OCI-LY3 (cell line): ENCODE results near the gene UGT1A9.

Source experiments
- EZH2phosphoT487 ChIP-seq: fragments of 200-600 bp; shearing (Covaris generic); IDR thresholded peaks from 2 replicates; pipeline ENCODE4 v1.6.1; 2018; ENCODE audit warnings: antibody characterized with exemption, mixed run types, low read depth
- TF ChIP-seq, protein P1 (sequence below): fragments of 200-600, 300-600 bp; sonication (generic); IDR thresholded peaks from 2 replicates; pipeline ENCODE4 v1.5.1; 2014; ENCODE audit warnings: antibody characterized with exemption, low read length, low read depth

- TF ChIP-seq, protein P1, sequence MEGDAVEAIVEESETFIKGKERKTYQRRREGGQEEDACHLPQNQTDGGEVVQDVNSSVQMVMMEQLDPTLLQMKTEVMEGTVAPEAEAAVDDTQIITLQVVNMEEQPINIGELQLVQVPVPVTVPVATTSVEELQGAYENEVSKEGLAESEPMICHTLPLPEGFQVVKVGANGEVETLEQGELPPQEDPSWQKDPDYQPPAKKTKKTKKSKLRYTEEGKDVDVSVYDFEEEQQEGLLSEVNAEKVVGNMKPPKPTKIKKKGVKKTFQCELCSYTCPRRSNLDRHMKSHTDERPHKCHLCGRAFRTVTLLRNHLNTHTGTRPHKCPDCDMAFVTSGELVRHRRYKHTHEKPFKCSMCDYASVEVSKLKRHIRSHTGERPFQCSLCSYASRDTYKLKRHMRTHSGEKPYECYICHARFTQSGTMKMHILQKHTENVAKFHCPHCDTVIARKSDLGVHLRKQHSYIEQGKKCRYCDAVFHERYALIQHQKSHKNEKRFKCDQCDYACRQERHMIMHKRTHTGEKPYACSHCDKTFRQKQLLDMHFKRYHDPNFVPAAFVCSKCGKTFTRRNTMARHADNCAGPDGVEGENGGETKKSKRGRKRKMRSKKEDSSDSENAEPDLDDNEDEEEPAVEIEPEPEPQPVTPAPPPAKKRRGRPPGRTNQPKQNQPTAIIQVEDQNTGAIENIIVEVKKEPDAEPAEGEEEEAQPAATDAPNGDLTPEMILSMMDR: no peak
- TF ChIP-seq EZH2phosphoT487: no peak
Observed at GRCh38 chr2:233673896-233674295, 2.2 kb downstream of the UGT1A9 start.
